ENCODE results near the gene NFU1. TPM values are rescaled to one million over a fixed set of nuclear protein-coding genes. Genes with fewer than 3 reads are reported as not detected.
A peak's percentile ranks its signal among the peaks of the same experiment; 100 is the strongest.

Gene NFU1
- total RNA-seq, 4 donors from 2014 or later: 45.4 to 74.8 (median 48.8) TPM

DNA sequence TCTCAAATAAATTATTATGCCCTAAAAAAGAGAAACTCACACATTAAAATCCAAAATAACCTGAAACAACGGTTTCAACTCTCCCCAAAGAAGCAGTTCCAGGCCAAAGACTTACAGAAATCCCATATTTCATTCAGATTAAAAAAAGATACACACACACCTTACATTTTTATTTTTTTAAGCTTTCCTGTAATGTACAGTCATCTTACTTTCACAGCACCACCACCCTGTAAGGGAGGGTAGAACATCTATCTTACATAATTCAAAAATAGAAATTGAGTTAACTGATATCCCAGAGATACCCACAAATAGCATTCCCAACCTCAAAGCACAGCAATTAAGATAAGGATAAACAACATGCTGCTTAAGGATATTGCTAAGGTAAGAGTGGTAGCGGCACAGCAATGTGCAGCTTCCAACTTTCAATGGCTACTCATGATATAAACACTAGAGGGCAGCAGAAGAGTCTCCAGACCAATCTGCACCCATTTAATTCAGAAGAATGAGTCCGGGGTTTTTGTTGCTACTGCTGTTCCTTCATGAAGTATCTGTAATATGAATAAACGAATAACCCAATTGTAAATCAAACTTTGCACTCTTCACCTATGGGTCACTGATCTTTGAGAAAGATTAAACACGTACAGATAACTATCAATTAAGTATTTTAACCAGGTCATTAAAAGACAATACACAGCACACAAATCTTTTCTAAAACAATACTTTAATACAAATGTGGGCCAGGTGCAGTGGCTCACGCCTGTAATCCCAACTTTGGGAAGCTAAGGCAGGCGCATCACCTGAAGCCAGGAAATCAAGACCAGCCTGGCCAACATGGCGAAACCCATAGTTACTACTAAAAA lies 61.5 kb downstream of the NFU1 start:
- WGBS: 79% methylated on average over 8 of the region's 8 CpGs
- no peak overlapping the region for H3K4me3 ChIP-seq
- no peaks in the 10 kb centered on the region for H3K9me3 ChIP-seq

DNA sequence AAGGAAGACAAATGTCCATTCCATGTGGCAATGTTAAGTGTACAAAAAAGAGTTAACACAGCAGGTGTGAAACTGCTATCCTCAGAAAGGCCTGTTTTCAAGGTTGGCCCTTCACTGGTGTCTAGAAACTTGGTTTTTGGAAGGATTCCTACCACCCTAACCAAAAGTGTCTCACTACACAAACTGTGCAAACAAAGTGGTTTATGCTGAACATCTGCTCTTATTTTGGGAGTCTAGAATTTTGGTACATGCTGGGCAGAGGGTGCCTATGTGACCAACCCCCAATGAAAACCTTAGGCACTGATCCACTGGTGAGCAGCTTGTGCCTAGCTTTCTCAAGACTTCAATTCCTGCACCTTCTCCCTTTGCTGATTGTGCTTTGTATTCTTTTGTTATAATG lies 64.5 kb downstream of the NFU1 start:
- intact Hi-C loops (cut with DNase I): no loop called here
- no peak for DNase-seq (ENCODE audit: extremely low spot score)
- Histone ChIP-seq H3K4me1 (peaks cover 5 to 13% (median 11%) of the 10 kb centered on the region in 4 donors), H3K4me3 (no peak overlapping the region), H3K36me3 (peaks cover 31 to 58% (median 49%) of the 10 kb centered on the region in 4 donors), H3K9me3 (no peaks in the 10 kb centered on the region), H3K27ac (replicated peaks in 1 of 4) (no peak overlapping the region), H3K27me3 (no peaks in the 10 kb centered on the region)
- no peak for TF ChIP-seq POLR2A (IDR thresholded peaks at IDR 0.05; ENCODE audit: low read depth)
- TF ChIP-seq, protein P1, sequence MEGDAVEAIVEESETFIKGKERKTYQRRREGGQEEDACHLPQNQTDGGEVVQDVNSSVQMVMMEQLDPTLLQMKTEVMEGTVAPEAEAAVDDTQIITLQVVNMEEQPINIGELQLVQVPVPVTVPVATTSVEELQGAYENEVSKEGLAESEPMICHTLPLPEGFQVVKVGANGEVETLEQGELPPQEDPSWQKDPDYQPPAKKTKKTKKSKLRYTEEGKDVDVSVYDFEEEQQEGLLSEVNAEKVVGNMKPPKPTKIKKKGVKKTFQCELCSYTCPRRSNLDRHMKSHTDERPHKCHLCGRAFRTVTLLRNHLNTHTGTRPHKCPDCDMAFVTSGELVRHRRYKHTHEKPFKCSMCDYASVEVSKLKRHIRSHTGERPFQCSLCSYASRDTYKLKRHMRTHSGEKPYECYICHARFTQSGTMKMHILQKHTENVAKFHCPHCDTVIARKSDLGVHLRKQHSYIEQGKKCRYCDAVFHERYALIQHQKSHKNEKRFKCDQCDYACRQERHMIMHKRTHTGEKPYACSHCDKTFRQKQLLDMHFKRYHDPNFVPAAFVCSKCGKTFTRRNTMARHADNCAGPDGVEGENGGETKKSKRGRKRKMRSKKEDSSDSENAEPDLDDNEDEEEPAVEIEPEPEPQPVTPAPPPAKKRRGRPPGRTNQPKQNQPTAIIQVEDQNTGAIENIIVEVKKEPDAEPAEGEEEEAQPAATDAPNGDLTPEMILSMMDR (IDR thresholded peaks at IDR 0.05): no peak
- no peak for TF ChIP-seq EP300 (IDR thresholded peaks at IDR 0.05)
- TF ChIP-seq POLR2AphosphoS5 (IDR thresholded peaks at IDR 0.05): no peak

More for the DNA sequence above, 61.5 kb downstream of the NFU1 start:
- Histone ChIP-seq H3K27me3 (no peaks in the 10 kb centered on the region), H3K36me3 (peaks cover 7 to 28% (median 24%) of the 10 kb centered on the region in 4 donors), H3K4me1 (peaks cover 5 to 13% (median 11%) of the 10 kb centered on the region in 4 donors), H3K27ac (replicated peaks in 1 of 4) (no peak overlapping the region)
- intact Hi-C loops (cut with DNase I): no loop called here
- no peak for DNase-seq (ENCODE audit: extremely low spot score)
- TF ChIP-seq, protein P1 (IDR thresholded peaks at IDR 0.05): peak; percentile 44 to 57 (median 49)
- TF ChIP-seq POLR2AphosphoS5 (IDR thresholded peaks at IDR 0.05): no peak

DNA sequence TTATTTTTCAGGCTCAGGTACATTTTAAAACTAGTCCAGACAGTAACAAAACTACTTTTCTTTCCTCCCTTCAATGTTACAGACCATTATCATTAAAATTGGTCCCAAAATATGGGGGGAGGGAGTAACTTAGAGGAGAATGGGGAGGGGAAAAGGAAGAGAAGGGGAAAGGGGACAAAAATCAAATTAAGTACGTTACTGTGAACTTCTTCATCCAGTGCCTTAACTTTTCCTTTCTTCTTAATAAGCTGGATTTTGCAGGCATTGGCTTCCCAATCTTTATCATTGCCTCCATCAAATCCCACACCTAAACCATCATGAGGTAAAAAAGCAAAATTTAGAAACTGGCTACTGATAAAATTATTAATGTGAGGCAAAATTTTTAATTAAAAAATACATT lies 67.4 kb downstream of the NFU1 start:
- no peaks in the 10 kb centered on the region for H3K27me3 ChIP-seq
- H3K4me3 ChIP-seq: no peak overlapping the region
- TF ChIP-seq POLR2A (IDR thresholded peaks at IDR 0.05; ENCODE audit: low read depth): no peak
- no peak for TF ChIP-seq POLR2AphosphoS5 (IDR thresholded peaks at IDR 0.05)
- TF ChIP-seq, protein P1 (IDR thresholded peaks at IDR 0.05): no peak
- no peak for TF ChIP-seq EP300 (IDR thresholded peaks at IDR 0.05)
- H3K9me3 ChIP-seq: no peaks in the 10 kb centered on the region
- no peaks in the 10 kb centered on the region for H3K4me1 ChIP-seq
- intact Hi-C loops (cut with DNase I): no loop called here
- H3K36me3 ChIP-seq: peaks cover 31 to 84% (median 65%) of the 10 kb centered on the region in 4 donors
- H3K27ac ChIP-seq (replicated peaks in 1 of 4): no peak overlapping the region
- WGBS: 88% methylated on average over 1 of the region's 1 CpG
- no peak for DNase-seq (ENCODE audit: extremely low spot score)

DNA sequence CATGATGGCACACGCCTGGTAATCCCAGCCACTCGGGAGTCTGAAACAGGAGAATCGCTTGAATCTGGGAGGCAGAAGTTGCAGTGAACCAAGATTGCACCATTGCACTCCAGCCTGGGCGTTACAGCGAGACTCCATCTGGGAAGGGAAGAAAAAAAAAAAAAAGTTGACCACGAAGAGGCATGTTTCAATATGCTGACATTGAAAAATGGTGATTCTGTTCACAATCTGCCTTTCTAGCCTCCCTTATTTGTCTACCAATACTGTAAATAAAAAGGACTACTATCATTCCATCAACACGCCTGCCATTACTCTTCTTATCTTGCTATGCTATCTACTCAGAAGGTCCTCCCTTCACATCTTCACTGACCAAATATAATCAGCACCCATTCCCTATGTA lies 68.6 kb downstream of the NFU1 start:
- H3K27me3 ChIP-seq: no peaks in the 10 kb centered on the region
- peaks cover 31 to 94% (median 65%) of the 10 kb centered on the region in 4 donors for H3K36me3 ChIP-seq
- WGBS: 97% methylated on average over 7 of the region's 7 CpGs
- H3K9me3 ChIP-seq: no peaks in the 10 kb centered on the region
- no peak for DNase-seq (ENCODE audit: extremely low spot score)
- H3K27ac ChIP-seq (replicated peaks in 1 of 4): no peak overlapping the region
- TF ChIP-seq POLR2A (IDR thresholded peaks at IDR 0.05; ENCODE audit: low read depth) (no peak), EP300 (IDR thresholded peaks at IDR 0.05) (no peak), POLR2AphosphoS5 (IDR thresholded peaks at IDR 0.05) (no peak)
- TF ChIP-seq, protein P1 (IDR thresholded peaks at IDR 0.05): no peak
- intact Hi-C loops (cut with DNase I): no loop called here
- no peak overlapping the region for H3K4me3 ChIP-seq
- no peaks in the 10 kb centered on the region for H3K4me1 ChIP-seq
